ENCODE results near the gene FEV. TPM values are rescaled to one million over a fixed set of nuclear protein-coding genes. Genes with fewer than 3 reads are reported as not detected.
"Not testable (repeated sequence)": the region's sequence is repeated elsewhere in the genome, so short reads cannot be mapped to it uniquely, and the experiment has no call there.

Gene FEV
- total RNA-seq, 1 donor from 2014 or later = not detected

DNA sequence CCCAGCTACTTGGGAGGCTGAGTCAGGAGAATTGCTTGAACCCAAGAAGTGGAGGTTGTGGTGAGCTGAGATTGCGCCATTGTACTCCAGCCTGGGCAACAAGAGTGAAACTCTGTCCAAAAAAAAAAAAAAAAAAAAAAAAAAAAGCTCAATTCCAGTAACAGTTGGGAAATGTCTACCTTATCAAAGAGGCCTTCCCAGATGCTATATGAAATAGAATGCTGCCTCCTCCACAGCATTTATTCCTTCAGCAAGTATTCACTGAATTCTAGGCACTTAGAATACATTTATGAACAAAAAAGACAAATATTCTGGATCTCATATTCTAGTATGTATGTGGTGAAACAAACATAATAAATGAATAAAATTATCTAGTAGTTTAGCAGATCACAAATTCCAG lies 38.4 kb downstream of the FEV start:
- DNase-seq (ENCODE audit: extremely low read depth, low read depth, low spot score) = no peak

DNA sequence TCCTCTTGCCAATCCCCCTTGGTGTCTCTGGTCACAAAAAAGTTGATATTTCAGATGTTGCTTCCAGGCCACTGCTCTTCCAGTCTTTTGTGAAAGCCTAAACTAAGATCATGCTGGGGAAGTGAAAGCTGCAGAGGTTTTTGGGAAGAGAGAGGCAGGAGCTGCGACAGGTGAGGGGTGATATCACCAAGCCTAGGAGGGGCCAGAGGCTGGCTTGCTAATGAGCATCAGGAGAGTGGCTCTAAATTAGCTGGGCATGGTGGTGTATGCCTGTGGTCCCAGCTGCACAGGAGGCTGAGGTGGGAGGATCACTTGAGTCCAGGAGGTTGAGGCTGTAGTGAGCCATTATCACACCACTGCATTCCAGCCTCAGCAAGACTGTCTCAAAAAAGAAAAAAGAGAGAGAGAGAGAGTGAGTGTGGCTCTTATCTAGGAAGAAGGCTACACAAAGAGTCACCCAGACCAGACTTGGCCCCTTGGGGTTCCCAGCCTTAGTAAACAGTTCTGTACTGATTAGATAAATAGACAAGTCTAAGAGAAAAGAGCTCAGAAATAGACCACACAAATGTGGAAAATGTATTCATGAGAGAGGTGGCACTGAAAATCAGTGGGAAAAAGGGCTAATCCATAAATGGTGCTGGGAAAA lies 40.1 kb downstream of the FEV start:
- no peak for DNase-seq (ENCODE audit: extremely low read depth, low read depth, low spot score)

DNA sequence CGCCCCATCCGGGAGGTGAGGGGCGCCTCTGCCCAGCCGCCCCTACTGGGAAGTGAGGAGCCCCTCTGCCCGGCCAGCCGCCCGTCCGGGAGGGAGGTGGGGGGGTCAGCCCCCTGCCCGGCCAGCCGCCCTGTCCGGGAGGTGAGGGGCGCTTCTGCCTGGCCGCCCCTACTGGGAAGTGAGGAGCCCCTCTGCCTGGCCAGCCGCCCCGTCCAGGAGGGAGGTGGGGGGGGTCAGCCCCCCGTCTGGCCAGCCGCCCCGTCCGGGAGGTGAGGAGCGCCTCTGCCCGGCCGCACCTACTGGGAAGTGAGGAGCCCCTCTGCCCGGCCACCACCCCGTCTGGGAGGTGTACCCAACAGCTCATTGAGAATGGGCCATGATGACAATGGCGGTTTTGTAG lies 53.2 kb downstream of the FEV start:
- not testable (repeated sequence) for DNase-seq (ENCODE audit: extremely low read depth, low read depth, low spot score)

Other genes starting within 250 kb of the FEV start
- gene CYP27A1, start 203.0 kb downstream of the FEV start, total RNA-seq = 15.8 and 24.0 TPM in 2 replicates
- not detected in 2 replicates for gene PRKAG3, start 153.4 kb downstream of the FEV start, total RNA-seq
- gene WNT6, start 125.4 kb downstream of the FEV start, total RNA-seq = not detected in 2 replicates
- gene WNT10A, start 104.3 kb downstream of the FEV start, total RNA-seq = not detected in 2 replicates
- gene CDK5R2, start 25.5 kb downstream of the FEV start, total RNA-seq = not detected in 2 replicates
- gene CRYBA2, start 8.2 kb upstream of the FEV start, total RNA-seq = not detected in 2 replicates
- not detected in 2 replicates for gene CFAP65, start 56.3 kb upstream of the FEV start, total RNA-seq
- not detected in 2 replicates for gene IHH, start 75.7 kb upstream of the FEV start, total RNA-seq
- 18.3 and 21.0 TPM in 2 replicates for gene NHEJ1, start 175.6 kb upstream of the FEV start, total RNA-seq
- 1.3 TPM in 1 of 2 replicates, not detected in the other for gene SLC23A3, start 184.8 kb upstream of the FEV start, total RNA-seq
- gene CNPPD1, start 191.7 kb upstream of the FEV start, total RNA-seq = 33.2 and 40.3 TPM in 2 replicates
- 43.8 and 48.0 TPM in 2 replicates for gene RETREG2, start 193.1 kb upstream of the FEV start, total RNA-seq
- 23.7 and 26.1 TPM in 2 replicates for gene ZFAND2B, start 221.6 kb upstream of the FEV start, total RNA-seq
- 11.8 and 17.8 TPM in 2 replicates for gene ABCB6, start 233.8 kb upstream of the FEV start, total RNA-seq
- 64.2 and 65.2 TPM in 2 replicates for gene ATG9A, start 244.5 kb upstream of the FEV start, total RNA-seq
- gene ANKZF1, start 244.6 kb upstream of the FEV start, total RNA-seq = 19.1 and 32.2 TPM in 2 replicates

All from glomerular endothelial cell (primary cell).